ENCODE measurements around the gene MAD1L1.

Gene MAD1L1

DNA sequence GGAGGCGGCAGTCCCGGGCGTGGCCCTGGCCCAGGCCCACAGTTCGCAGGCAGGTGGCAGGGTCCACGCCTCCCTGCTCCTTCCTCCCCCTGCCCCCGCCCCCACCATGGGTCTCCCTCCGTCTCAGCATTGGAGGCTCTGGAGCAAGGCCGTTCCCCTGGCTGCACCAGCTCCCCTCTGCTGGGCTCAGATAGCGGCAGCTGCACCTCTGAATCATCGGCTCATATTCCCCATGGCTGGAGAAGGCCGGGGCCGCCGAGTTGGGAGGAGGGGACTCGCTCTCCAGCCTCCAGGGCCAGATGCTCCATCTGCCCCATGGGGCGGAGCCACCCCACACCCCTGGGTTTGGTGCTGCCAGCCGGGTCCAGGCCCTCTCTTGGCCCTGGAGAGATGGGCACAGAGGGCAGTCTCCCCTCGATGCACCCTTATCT, 417.7 kb downstream of the MAD1L1 start:
- DNase-seq (ENCODE audit: low spot score) = peak; percentile 48

DNA sequence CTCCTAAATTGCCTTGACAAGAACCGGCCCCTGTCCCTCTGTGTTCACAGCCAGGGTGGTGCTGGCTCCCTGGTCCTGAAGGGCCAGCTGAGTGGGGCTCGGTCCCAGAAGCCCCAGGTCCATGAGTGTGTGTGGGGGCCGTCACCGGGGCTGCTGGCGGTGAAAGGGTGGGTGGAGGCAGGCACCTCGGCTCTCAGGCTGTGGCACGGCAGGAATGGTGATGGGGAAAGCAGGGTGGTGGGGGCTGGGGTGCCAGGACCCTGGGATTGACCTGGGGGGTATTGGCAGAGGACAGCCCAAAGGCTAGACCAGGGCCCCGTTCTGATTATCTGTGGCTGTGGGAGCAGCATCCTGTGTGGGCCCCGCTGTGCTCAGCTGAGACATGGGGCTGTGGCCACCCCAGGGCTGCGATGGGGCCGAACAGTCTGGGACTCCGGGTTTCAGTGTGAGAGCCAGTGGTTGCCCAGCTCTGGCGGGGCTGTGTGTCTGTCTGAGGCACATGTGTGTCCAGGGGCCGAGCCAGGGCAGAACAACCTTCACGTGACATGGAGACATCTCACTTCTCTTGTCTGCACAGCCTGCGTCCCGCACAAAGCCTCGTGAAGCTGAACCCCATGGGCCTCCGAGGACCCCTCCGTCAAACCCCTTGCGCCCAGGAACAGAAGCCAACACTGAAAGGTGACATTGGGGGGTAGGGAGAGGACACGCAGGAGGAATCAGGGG, 418.5 kb downstream of the MAD1L1 start:
- DNase-seq (ENCODE audit: low spot score) = no peak

DNA sequence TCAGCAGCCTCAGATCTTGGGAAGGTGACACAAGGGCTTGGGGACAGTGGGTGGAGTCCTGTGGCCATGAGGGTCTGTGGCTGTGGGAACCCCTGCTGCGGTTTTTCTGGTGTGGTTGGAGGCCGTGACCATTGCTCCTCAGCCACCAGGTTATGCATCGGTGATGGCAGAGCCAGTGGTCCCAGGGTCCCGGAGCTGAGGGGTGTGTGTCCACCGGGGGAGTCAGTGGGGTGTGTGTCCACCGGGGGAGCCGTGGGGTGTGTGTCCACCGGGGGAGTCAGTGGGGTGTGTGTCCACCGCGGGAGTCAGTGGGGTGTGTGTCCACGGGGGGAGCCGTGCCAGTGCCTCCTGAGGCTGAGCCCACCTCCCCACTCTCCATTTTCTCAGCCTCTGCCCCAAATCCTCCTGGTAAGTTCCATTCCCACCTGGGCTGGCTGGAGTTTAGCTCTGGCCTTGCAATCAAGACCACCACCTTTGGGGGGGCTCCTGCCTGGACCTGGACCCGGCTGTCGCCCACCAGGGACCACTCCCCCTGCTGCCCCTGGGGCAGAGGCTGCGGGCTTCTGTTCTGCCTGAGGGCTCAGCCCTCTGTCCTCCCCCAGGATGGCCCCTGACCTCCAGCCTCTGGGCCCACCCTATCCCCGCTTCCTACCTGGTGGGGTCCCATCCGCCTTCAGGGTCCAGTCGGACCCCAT, 419.2 kb downstream of the MAD1L1 start:
- DNase-seq (ENCODE audit: low spot score) = no peak

DNA sequence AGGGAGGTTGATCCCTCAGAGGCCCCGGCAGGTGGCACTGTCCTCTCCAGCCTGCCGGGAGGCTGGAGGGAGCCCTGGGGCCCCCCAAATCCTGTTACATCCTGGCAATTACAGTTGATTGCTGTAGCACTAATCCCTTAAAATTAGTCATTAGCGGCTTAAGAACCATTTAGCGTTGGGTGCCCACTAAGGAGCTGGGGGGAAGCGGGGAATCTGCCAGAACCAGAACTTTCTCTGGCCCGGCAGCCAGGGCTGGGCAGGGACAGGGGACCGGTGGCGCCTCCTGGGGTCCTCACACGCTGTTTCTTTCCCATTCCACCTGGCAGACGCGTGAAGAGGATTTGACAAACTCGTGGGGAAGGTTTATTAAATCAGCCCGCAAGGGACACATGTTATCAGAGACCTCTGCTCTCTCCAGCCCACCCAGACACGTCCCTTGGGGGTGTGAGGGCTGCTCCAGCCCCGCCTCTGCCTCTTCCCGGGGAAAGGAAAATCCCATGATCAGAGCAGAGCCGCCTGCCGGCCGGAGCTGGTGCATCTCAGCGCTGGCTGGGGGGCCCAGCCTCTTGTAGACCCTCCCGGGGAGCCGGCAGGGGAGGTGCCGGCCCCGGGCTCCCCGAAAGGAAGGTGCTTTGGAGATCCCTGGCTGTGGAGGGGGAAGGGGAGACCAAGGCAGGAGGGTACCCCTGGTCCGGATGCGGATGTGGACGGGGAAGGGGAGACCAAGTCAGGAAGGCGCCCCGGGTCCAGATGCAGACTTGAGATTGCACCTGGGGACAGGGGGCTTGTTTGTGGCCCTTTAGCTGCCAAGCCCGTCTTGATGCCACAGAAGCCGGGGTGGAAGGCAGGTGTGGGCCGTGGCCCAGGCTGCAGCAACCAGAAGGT, 420.0 kb downstream of the MAD1L1 start:
- peak; percentile 97 for DNase-seq (ENCODE audit: low spot score)

DNA sequence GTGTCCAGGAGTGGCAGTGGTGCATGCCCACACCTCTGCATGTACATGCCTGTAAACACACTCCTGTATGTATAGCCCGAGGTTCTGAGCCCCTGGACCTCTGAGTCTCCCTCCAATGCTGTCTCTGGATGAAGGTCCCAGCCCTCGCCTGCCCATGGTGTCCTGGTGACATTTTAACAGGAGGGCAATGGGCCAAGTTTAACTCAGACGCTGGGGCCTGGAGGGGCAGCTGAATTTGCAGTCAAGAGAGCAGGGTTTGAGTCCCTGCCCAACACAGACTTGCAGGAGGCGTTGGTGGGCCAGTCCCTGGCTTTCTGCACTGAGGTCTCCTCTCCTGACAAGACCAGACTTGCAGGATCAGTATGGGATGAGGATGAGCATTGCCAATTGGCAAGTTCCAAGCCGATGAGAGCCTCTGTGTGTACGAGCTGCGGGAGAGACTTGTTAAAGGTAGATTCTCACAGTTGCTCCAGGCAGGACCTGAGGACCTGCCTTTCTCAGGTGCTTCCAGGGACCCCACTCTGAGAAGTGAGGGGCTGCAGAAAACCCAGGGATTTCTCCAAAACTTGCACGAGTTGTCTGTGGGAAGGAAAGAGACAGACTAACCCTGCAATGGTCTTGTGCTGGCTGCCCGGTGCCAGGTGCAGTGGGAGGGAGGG, 420.8 kb downstream of the MAD1L1 start:
- DNase-seq (ENCODE audit: low spot score) = peak; percentile 51

DNA sequence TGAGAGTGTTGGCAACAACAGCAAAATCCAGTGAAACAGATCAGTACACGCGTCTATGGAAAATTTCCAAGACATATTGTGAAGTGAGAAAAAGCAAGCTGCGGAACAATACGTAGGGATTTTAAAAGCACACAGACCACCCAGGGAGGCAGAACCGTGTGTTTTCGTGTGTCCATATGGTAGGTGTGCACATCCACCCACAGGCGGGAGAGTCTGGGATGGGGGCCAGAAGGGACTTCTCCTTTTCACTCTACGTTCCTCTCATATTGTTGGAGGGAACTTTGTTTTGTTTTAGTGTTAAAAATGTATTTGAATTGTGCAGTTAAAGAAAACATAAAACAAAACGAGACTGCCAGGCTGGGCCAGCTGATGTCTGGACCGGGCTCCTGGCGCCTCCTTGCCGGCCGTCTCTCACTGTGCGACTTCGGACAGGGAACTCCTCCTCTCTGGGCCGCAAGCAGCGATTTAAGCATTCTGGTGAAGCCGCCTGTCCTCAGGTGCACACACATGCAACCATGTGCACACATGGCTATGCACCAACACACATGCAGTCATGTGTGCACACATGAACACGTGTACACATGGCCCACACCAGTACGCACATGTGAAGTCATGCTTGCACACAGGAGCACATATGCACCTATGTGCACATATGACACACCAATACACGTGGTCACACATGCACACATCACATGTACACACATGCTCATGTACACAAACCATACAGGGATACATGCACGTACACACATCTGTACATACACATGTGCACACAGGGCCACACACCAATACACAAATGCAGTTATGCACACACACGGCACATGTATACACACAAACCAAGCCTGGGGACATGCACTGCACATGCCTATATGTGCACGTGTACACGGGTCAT, 421.5 kb downstream of the MAD1L1 start:
- no peak for DNase-seq (ENCODE audit: low spot score)

DNA sequence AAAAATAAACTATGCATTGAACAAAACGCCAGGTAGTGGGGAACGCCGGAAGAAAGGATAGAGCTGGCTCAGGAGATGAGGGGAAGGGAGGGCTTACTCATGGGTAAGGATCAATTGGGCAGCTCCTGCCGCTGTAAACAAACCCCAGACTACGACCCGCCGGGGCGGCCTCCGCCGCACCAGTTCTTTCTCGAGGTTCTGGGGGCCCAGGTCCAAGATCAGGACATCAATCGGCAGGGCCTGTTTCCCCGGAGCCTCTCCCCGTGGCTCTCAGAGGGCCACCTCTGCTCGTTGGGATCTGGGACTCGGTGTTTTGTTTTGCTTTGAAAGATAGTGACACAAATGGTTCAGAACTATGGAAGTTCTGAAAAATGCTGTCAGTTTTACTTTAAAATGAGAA, 422.2 kb downstream of the MAD1L1 start:
- DNase-seq (ENCODE audit: low spot score) = no peak

DNA sequence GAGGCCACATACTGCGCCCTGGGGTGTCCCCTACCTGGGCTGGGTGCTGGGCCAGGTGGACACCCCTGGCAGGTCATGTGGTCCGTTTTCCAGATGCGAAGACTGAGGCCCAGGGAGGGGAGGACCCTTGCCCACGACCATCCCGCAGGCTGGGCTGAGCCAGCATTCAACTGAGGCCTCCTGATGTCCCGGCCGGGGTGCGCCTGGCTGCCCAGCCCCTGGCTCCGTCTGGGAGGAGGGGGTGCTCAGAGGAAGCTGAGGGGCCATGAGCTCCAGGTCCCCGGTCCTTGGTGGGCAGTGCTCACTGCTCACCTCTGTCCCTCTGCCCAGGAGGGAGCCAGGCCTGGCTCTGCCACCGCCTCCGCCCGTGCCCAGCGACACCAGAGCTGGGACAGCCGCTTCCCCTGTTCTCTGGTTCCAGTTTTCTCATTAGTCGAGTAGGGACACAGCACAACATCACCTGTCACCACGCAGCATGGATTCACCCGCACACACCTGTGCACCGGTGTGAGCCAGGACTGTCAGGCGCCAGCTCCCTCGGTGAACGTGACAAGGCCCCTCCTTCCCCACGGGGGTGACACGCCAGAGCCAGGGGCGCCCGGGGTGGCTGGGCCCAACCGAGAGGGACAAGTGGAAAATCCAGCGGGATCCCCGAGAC, 423.0 kb downstream of the MAD1L1 start:
- no peak for DNase-seq (ENCODE audit: low spot score)

DNA sequence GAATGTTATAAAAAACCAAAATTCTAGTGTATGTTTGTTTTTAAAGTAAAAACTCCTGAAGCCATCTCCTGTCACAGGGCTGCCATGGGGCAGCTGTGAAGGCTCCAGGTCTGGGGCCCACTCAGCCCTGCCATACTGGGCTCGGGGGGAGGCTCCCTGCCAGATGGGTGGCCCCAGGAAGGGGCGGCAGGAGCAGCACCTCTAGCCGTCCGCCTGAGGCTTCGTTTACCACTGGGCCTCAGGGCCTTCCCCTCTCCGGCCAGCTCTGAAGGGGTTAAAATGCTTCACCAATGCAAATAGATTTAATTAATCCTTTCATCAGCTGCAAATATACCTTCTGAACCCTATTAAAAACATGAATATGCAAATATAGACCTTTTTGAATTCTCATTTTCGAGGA, 423.7 kb downstream of the MAD1L1 start:
- DNase-seq (ENCODE audit: low spot score) = no peak

DNA sequence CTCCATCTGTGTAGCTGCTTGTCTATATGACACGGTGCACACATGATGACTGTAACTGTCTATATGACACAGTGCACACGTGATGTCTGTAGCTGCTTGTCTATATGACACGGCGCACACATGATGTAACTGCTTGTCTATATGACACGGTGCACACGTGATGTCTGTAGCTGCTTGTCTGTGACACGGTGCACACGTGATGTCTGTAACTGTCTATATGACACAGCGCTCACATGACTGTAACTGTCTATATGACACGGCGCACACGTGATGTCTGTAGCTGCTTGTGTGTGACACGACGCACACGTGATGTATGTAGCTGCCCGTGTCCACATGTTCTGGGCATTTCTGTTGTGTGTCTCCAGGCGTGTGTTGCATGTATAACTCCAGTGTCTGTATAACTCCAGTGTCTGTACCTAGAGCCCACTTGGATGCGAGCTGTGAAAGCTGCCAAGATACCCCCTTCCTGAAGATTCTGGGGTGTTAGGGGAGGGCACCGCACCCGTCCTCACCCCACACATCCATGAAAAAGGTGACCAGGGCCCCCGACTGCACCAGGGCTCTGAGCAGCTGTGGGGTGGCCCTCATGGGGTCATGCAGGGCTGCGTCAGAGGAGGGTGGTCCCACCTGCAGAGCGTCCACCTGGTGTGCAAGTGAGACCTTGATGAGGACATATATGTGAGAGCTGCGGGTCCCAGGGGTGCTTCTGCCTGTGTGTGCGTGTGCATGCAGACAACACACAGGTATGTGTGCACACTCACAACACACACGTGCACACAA, 424.7 kb downstream of the MAD1L1 start:
- no peak for DNase-seq (ENCODE audit: low spot score)

DNA sequence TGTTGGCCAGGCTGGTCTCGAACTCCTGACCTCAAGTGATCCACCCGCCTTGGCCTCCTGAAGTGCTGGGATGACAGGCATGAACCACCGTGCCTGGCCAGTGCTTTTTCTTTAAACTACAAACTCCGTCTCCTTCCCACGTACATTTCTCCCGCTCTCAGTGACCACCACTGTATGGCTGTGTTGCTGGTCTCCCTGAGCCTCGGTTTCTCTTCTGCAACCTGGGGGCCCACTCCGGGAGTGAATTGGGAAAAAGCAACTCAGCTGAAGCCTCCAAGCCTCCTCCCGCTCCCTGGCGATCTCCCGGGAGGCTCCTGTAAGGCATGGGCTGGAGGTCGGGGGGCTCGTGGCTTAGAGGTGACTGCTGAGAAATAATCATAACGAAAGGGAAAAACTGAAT, 426.4 kb downstream of the MAD1L1 start:
- DNase-seq (ENCODE audit: low spot score) = no peak

DNA sequence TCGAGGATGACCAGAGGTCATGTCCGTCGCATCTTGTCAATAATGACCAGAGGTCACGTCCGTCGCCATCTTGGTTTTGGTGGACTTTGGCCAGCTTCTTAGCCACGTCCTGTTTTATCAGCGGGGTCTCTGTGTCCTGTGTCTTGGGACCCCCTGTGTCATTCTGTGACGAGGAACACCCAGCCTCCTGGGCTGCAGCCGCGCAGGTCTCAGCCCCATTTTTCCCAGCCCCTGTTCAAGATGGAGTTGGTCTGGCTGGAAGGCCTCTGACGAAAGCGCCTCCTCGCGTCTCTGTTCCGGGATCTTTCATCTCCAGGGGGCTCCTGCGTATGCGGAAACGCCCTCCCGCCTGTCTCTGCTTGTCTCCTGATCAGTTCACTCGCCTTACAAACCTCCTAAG, 428.4 kb downstream of the MAD1L1 start:
- DNase-seq (ENCODE audit: low spot score) = no peak

DNA sequence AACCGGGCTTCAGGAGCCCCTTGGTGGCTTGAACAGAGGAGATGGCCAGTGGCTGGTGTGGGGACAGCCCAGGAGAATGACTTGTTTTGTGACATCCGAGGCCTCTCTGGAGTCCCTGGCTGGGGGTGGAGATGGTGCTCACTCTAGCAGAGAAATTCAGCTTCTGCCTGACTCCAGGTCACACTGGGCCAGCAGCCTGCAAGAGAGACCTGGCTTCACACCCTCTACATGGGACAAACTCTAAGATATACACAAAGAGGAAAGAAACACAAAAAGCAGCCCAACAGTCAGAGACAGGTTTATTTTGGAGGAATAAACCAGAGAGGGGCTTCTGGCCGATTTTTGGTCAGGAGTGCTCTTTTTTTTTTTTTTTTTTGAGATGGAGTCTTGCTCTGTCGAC, 429.8 kb downstream of the MAD1L1 start:
- DNase-seq (ENCODE audit: low spot score) = no peak

DNA sequence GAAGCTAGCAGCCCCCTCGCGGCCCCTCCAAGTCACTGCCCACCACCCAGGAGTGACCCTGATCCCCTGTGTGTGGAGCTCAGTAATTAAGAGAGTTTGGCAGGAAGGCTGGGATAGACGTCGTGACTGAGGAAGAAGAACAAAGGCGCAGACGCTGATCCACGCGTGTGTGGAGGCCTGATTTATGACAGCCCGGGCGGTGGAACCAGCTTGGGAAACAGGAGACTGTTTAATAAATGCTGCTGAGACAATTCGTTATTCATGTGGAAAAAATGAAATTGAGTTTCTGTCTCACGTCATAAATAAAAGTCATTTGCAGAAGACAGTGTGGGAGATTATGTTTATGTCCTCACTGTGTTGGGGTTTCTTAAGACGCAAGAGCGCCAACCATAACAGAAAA, 431.8 kb downstream of the MAD1L1 start:
- no peak for DNase-seq (ENCODE audit: low spot score)

DNA sequence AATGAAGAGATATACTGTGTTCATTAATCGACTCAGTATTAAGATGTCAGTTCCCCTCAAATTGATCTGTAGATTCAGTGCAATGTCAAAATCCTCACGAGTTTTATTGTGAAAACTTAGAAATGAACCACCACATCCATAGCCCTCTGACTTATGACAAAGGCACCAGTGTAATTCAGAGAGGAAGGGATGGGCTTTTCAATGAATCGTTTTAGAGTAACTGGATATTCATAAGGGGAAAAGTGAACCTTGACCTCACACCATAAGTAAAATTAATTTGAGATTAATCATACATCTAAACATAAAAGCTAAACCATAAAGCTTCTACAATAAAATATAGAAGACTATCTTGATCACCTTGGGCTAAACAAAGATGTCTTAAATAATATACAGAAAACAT, 434.6 kb downstream of the MAD1L1 start:
- DNase-seq (ENCODE audit: low spot score) = no peak

DNA sequence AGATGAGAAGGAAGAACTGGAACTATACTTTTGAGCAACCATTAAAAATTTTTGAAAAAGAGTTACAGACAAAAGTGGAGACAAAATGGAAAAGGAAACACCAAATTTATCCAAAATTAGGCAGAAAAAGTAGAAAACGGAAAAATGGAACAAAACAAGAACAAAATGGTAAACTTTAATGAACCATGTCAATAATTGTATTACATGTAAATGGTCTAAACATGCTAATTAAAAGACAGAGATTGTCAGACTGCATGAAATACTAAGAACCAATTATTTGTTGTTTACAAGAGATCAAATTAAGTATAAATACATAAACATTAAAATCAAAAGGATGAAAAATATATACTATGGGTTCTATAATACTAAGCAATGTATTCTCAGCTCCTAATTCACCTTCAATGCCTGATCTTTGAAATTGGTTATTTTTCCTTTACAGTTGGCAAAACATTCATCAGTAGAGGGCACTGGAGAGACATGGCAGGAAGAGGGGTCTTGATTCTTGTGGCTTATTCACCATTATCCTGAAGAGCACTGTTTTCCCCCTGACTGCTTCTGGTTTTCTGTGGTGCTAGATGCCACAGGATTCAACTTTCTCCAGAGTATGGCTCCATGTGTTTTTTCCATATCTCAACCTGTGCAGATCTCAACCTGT, 437.7 kb downstream of the MAD1L1 start:
- no peak for DNase-seq (ENCODE audit: low spot score)

DNA sequence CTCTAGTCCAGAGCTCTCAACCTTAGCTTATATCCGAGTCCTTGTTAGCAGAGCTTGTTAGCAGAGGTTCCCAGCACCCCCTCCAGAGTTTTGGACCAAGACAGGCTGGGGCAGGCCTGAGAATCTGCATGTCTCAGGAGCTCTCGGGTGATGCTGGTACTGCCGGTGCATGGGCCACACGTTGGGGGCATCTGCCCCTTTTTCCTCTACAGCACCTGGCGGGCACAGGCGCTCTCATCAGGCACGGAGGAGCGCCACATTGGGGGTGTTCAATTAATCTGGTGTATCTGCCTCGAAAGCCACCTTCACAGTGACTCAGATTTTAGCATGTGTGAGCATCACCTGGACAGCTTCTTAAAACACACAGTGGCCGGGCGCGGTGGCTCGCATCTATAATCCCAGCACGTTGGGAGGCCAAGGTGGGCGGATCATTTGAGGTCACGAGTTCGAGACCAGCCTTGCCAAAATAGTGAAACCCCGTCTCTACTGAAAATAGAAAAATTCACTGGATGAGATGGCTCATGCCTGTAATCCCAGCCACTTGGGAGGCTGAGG, 445.0 kb downstream of the MAD1L1 start:
- no peak for DNase-seq (ENCODE audit: low spot score)

DNA sequence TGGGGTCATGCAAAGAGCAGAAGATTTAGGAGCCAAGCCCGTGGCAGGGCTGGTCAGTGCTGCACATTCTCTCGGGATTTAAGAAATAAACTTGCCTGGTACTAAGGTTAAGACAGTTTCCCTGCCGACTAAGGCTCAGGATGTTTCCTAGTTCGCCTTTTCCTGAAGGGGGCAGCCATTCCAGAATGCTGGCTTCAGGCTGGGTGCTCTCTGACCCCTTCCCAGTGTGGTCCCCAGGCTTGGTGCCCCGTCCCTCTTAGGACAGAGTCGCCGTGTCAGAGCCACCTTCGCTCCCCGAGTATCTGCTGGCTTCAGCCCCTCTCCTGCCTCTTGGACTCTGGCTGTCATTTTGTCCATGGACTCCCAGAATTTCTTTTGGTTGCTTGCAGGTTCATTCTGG, 445.5 kb downstream of the MAD1L1 start:
- DNase-seq (ENCODE audit: low spot score) = no peak

DNA sequence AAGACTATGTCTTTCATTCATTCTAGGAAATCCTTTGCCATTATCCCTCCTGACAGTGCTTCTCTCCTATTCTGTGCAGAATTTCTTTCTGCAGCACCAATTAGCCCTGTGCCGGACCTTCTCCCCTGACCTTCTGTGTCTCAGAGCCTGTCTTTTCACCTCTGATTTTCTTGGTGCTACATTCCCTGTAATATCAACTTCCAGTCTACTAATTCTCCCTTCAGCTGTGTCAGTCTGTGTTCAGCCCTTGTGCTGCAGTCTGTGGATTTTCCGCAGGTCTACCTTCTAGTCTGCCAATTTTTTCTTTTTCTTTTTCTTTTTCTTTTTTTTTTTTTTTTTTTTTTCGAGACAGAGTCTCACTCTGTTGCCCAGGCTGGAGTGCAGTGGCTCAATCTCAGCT, 446.9 kb downstream of the MAD1L1 start:
- DNase-seq (ENCODE audit: low spot score) = no peak

All from D341Med (cell line).